Measurements from ENCODE around the gene UBE3A.

DNA sequence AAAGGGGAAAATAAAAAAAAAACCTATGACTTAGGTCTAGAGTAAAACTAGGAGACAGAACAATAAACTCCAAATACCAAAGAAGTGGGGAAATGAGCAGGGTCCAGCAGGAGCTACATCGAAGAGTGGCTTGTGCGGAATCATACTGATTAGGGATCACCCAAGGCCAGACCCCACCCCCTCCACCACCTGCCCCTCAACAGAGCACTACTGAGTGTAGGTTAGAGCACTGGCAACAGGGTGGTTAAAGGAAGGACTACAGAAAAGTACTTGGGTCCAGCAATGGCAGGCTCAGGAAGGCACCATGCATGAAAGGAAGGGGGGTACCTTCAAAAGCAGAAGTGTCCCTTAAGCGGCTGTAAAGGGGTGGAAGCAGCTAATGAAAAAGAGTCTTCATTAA lies 96.2 kb downstream of the UBE3A start:
- TF ChIP-seq, protein P1, sequence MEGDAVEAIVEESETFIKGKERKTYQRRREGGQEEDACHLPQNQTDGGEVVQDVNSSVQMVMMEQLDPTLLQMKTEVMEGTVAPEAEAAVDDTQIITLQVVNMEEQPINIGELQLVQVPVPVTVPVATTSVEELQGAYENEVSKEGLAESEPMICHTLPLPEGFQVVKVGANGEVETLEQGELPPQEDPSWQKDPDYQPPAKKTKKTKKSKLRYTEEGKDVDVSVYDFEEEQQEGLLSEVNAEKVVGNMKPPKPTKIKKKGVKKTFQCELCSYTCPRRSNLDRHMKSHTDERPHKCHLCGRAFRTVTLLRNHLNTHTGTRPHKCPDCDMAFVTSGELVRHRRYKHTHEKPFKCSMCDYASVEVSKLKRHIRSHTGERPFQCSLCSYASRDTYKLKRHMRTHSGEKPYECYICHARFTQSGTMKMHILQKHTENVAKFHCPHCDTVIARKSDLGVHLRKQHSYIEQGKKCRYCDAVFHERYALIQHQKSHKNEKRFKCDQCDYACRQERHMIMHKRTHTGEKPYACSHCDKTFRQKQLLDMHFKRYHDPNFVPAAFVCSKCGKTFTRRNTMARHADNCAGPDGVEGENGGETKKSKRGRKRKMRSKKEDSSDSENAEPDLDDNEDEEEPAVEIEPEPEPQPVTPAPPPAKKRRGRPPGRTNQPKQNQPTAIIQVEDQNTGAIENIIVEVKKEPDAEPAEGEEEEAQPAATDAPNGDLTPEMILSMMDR (IDR thresholded peaks at IDR 0.05; ENCODE audit: low read length) = no peak
- no peak for TF ChIP-seq EZH2 (IDR thresholded peaks at IDR 0.05; ENCODE audit: borderline replicate concordance, low read length)
